HuH-7 (cell line): ENCODE data around the gene SLC7A9.

Source experiments
- DNase-seq: peaks from one replicate; pipeline ENCODE4 v3.0.0; 2011; ENCODE audit warnings: low spot score

SLC7A9 gene

GRCh38 chr19:32824916-32825608, 44.5 kb downstream of the SLC7A9 start:
- no peak for DNase-seq

GRCh38 chr19:32824191-32824751, 45.3 kb downstream of the SLC7A9 start:
- no peak for DNase-seq

GRCh38 chr19:32823747-32824102, 45.8 kb downstream of the SLC7A9 start:
- DNase-seq, result no peak

- no peak for DNase-seq
These were observed 46.4 kb downstream of the SLC7A9 start for GRCh38 chr19:32822916-32823746.

- no peak for DNase-seq
These were observed 49.9 kb downstream of the SLC7A9 start for GRCh38 chr19:32819419-32820400.

- no peak for DNase-seq
These were observed 51.0 kb downstream of the SLC7A9 start for GRCh38 chr19:32818536-32818935.

GRCh38 chr19:32817569-32818476, 51.7 kb downstream of the SLC7A9 start:
- peak; percentile 44 for DNase-seq

- no peak for DNase-seq
These were observed 52.9 kb downstream of the SLC7A9 start for GRCh38 chr19:32816555-32817099.

- DNase-seq, result no peak
These were observed 54.9 kb downstream of the SLC7A9 start for GRCh38 chr19:32814624-32815023.

- no peak for DNase-seq
These were observed 55.6 kb downstream of the SLC7A9 start for GRCh38 chr19:32813862-32814425.

- DNase-seq, result no peak
These were observed 57.0 kb downstream of the SLC7A9 start for GRCh38 chr19:32812571-32812970.

- no peak for DNase-seq
These were observed 57.5 kb downstream of the SLC7A9 start for GRCh38 chr19:32812036-32812435.

GRCh38 chr19:32811151-32811550, 58.4 kb downstream of the SLC7A9 start:
- no peak for DNase-seq

- DNase-seq, result no peak
These were observed 59.1 kb downstream of the SLC7A9 start for GRCh38 chr19:32810452-32810851.

GRCh38 chr19:32809754-32810153, 59.8 kb downstream of the SLC7A9 start:
- no peak for DNase-seq

- no peak for DNase-seq
These were observed 60.3 kb downstream of the SLC7A9 start for GRCh38 chr19:32809254-32809653.

- no peak for DNase-seq
These were observed 61.3 kb downstream of the SLC7A9 start for GRCh38 chr19:32808236-32808635.

- no peak for DNase-seq
These were observed 66.7 kb downstream of the SLC7A9 start for GRCh38 chr19:32802840-32803239.

- DNase-seq, result no peak
These were observed 68.8 kb downstream of the SLC7A9 start for GRCh38 chr19:32800754-32801153.

- DNase-seq, result no peak
These were observed 69.4 kb downstream of the SLC7A9 start for GRCh38 chr19:32800191-32800590.
